A204.1 (cell line): ENCODE measurements around the gene MAML3.

ENCODE experiments used
- FAIRE-seq: peaks from 2 replicates; lab custom pipeline; 2012; peaks lifted over from hg19 to GRCh38; lab: Jason Lieb, UNC

The MAML3 gene

GRCh38 chr4:139774759-139775487, 379.1 kb downstream of the MAML3 start:
- no peak for FAIRE-seq

- FAIRE-seq: no peak
Measured at GRCh38 chr4:139773560-139774318, 380.2 kb downstream of the MAML3 start.

GRCh38 chr4:139770361-139770760, 383.6 kb downstream of the MAML3 start:
- FAIRE-seq: no peak

GRCh38 chr4:139769364-139769763, 384.6 kb downstream of the MAML3 start:
- FAIRE-seq: no peak

- no peak for FAIRE-seq
Measured at GRCh38 chr4:139768896-139769295, 385.1 kb downstream of the MAML3 start.

- FAIRE-seq: no peak
Measured at GRCh38 chr4:139768366-139768765, 385.6 kb downstream of the MAML3 start.

- FAIRE-seq: no peak
Measured at GRCh38 chr4:139767585-139767984, 386.4 kb downstream of the MAML3 start.

- no peak for FAIRE-seq
Measured at GRCh38 chr4:139767168-139767567, 386.8 kb downstream of the MAML3 start.

- FAIRE-seq: no peak
Measured at GRCh38 chr4:139764686-139765310, 389.2 kb downstream of the MAML3 start.

- FAIRE-seq: no peak
Measured at GRCh38 chr4:139764182-139764581, 389.8 kb downstream of the MAML3 start.

GRCh38 chr4:139763672-139764071, 390.3 kb downstream of the MAML3 start:
- no peak for FAIRE-seq

GRCh38 chr4:139763205-139763604, 390.8 kb downstream of the MAML3 start:
- no peak for FAIRE-seq

- FAIRE-seq: no peak
Measured at GRCh38 chr4:139762720-139763119, 391.3 kb downstream of the MAML3 start.

- FAIRE-seq: no peak
Measured at GRCh38 chr4:139761461-139761860, 392.5 kb downstream of the MAML3 start.

GRCh38 chr4:139760567-139760966, 393.4 kb downstream of the MAML3 start:
- FAIRE-seq: no peak

GRCh38 chr4:139759097-139759496, 394.9 kb downstream of the MAML3 start:
- no peak for FAIRE-seq

GRCh38 chr4:139756391-139757180, 397.4 kb downstream of the MAML3 start:
- no peak for FAIRE-seq

- FAIRE-seq: no peak
Measured at GRCh38 chr4:139754938-139755337, 399.0 kb downstream of the MAML3 start.

- no peak for FAIRE-seq
Measured at GRCh38 chr4:139753686-139754085, 400.3 kb downstream of the MAML3 start.

GRCh38 chr4:139749835-139750498, 404.0 kb downstream of the MAML3 start:
- no peak for FAIRE-seq

- no peak for FAIRE-seq
Measured at GRCh38 chr4:139749338-139749737, 404.6 kb downstream of the MAML3 start.
